Esophagus (tissue), 2 donors: ENCODE data around the gene PPIC. TPM values are rescaled to one million over a fixed set of nuclear protein-coding genes. Genes with fewer than 3 reads are reported as not detected.

ENCODE experiments used
- polyA plus RNA-seq, 2 donors: library from polyadenylated mRNA; stranded (reverse); fragments of 200-250 nt; gene quantifications; one replicate each; pipeline ENCODE4 v1.2.3, GENCODE V29; 2013
- donor health status: healthy with polysubstance abuse.
- donor health status: Bipolar disorder and iron deficiency.

The PPIC gene
- polyA plus RNA-seq, 2 donors = 28.0 to 42.1 TPM

Other genes with a start within 250 kb of the PPIC start
- 10 to 100 TPM; 29.5 to 49.6 TPM for gene SNX24, start 191.1 kb downstream of the PPIC start, polyA plus RNA-seq
- under 1 TPM; 0.33 to 0.34 TPM for gene PRDM6, start 52.5 kb upstream of the PPIC start, polyA plus RNA-seq